ENCODE data around the gene RAB40B. TPM values are rescaled to one million over a fixed set of nuclear protein-coding genes. Genes with fewer than 3 reads are reported as not detected.

Gene RAB40B
- total and polyA plus RNA-seq, 8 donors, result 6.8 to 25.7 (median 19.5) TPM

DNA sequence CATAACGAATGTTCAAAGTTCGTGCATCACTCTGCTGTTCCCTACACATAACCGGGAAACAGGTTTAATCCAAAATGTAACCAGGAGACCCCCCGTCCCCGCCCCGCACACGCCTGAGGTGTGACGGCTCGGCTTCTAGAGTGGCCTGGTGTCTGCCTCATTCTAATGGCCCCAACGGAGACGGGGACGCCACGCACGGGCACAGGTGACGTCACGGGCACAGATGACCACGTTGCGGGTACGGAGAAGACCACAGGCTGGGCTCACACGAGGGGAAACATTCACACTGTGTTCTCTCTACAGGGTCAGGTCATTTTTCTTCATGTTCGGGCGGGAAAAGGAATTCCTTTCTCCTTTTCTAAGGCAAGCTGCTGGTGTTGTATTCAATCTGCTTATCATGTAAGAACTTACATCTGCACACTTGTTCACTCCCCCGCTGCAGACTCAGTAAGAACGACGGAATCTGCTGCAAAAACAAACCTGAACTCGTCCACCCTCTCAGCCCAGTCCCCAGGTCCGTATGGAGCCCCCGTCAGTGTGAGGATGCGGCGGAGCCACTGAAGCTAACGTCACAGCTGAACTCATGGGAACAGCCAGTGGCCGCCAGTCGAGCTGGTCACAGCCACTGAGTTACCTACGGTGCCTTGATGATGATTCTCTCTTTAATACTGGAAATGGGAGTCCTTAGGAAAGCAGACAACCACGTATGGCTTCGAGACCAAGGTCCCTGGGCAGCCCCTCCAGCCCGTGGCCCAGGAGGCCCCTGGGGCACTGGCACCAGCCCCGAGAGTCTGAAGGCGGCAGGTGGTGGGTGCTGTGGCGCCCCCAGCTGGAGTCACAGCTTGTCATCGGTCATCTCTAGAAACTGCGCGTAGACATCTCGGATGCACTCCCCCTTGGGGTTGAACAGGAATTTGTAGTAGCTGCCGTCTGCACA, 83.1 kb downstream of the RAB40B start:
- H3K27me3 ChIP-seq, result no peaks in the 10 kb centered on the region

DNA sequence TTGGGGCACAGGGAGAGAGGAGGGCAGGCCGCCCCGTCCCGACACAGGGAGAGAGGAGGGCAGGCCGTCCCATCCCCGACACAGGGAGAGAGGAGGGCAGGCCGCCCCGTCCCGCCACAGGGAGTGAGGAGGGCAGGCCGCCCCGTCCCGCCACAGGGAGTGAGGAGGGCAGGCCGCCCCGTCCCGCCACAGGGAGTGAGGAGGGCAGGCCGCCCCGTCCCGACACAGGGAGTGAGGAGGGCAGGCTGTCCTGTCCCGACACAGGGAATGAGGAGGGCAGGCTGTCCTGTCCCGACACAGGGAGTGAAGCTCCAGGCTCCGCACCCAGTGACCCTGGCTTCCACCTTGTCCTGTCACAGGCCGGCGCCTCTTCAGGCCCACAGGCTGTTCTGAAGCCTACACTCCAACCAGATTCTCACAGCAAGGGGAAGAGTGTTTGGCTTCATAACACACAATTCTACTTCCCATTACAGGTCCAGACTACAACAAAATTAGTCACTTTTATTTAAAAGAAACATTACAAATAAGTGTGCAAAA, 84.3 kb downstream of the RAB40B start:
- Histone ChIP-seq H3K4me3 (no peak overlapping the region), H3K27me3 (no peaks in the 10 kb centered on the region), H3K4me1 (no peaks in the 10 kb centered on the region), H3K36me3 (peaks cover 0 to 73% of the 10 kb centered on the region in 2 donors), H3K27ac (no peak overlapping the region), H3K9me3 (no peaks in the 10 kb centered on the region)
- TF ChIP-seq, protein P1, sequence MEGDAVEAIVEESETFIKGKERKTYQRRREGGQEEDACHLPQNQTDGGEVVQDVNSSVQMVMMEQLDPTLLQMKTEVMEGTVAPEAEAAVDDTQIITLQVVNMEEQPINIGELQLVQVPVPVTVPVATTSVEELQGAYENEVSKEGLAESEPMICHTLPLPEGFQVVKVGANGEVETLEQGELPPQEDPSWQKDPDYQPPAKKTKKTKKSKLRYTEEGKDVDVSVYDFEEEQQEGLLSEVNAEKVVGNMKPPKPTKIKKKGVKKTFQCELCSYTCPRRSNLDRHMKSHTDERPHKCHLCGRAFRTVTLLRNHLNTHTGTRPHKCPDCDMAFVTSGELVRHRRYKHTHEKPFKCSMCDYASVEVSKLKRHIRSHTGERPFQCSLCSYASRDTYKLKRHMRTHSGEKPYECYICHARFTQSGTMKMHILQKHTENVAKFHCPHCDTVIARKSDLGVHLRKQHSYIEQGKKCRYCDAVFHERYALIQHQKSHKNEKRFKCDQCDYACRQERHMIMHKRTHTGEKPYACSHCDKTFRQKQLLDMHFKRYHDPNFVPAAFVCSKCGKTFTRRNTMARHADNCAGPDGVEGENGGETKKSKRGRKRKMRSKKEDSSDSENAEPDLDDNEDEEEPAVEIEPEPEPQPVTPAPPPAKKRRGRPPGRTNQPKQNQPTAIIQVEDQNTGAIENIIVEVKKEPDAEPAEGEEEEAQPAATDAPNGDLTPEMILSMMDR (IDR thresholded peaks at IDR 0.05), result no peak
- DNase-seq, result peak in 1 of 4 donors; percentile 47
- intact Hi-C loops (cut with DNase I), result no loop called here
- ATAC-seq, result no peak

More for the DNA sequence above, 83.1 kb downstream of the RAB40B start:
- intact Hi-C loops (cut with DNase I), result no loop called here
- TF ChIP-seq, protein P1 (IDR thresholded peaks at IDR 0.05), result no peak
- no peaks in the 10 kb centered on the region for H3K9me3 ChIP-seq
- ATAC-seq (no peak), DNase-seq (peak in 1 of 4 donors; percentile 58)
- H3K27ac ChIP-seq, result no peak overlapping the region
- no peak overlapping the region for H3K4me3 ChIP-seq
- no peaks in the 10 kb centered on the region for H3K4me1 ChIP-seq
- peaks cover 0 to 74% of the 10 kb centered on the region in 2 donors for H3K36me3 ChIP-seq

DNA sequence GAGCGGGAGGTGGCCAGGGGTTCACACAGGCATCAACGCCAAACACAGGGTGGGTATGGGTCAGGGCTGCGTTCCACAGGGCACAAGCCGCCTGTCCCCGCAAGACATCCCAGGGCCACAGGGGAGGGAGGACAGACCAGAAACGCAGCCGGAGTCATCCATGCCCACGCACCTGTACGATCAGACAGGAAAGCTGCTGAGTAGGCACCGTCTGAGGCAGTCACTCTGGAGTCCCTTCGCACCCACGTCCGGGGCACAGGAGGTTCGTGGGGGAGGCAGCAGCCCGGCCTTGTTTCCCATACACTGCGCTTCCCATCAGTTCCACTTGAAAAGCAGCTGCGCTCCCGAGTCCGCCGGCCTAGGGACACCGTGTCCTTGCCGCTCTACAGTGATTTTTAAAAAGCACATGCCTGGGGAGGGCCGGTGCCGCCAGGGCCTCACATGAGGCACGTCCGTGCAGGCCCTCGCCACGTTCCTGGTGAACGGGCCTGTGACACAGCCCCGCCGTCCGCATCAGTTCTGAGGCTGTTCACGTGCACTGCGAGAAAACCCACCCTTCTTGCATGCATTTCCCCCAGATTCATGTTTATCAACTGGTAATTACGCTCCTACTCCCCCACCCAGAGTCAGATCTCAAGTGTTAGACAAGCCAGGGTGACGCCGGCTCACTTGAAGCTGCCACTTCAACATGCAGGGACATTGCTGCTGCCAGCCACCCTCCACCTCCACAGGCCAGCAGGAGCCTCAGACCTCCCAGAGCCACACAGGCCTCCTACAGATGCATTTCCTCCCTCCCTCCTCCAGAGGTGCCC, 85.0 kb downstream of the RAB40B start:
- intact Hi-C loops (cut with DNase I), result no loop called here
- DNase-seq, result peak in 1 of 4 donors; percentile 79
- Histone ChIP-seq H3K27ac (no peak overlapping the region), H3K36me3 (peaks cover 0 to 70% of the 10 kb centered on the region in 2 donors), H3K4me1 (no peaks in the 10 kb centered on the region), H3K4me3 (no peak overlapping the region), H3K9me3 (no peaks in the 10 kb centered on the region), H3K27me3 (no peaks in the 10 kb centered on the region)
- peak; percentile 73 for ATAC-seq
- TF ChIP-seq, protein P1 (IDR thresholded peaks at IDR 0.05), result no peak

DNA sequence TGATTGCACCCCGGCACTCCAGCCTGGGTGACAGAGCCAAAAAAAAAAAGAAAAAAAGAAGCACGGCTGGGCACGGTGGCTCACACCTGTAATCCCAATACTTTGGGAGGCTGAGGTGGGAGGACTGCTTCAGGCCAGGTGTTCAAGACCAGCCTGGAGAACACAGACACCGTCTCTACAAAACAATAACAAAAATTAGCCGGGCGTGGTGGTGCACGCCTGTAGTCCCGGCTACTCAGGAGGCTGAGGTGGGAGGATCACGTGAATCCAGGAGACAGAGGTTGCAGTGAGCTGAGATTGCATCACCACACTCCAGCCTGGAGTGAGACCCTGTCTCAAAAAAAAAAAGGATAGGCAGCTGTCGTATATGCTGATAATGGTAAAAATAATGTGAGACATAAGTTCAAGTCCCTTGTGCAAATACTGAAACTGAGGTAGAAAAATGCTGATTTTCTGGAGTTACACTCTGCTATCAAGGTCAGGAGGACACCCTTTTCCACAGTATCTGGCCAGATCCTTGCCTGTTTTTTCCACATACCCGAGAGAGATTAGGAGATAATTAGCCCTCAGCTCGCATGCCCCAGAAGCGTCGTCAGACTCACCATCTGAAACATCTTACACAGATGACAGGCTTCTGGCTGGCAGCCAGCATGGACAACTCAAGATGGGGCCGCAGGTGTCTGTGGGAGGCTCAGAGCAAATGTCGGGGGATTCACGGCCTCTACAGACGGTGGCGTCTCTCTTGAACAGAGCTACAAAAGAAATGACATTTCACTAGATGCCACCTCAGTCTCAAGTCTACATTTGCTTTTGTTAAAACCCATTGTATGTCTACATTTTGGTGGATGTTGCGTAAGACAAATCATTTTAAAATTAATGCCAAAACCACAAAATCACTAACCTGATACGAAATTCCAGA, 87.1 kb downstream of the RAB40B start:
- no peaks in the 10 kb centered on the region for H3K9me3 ChIP-seq
- peaks cover 0 to 50% of the 10 kb centered on the region in 2 donors for H3K36me3 ChIP-seq
- H3K27ac ChIP-seq, result no peak overlapping the region

More for the DNA sequence above, 87.1 kb downstream of the RAB40B start:
- ATAC-seq (no peak), DNase-seq (peak in 1 of 4 donors; percentile 37)
- Histone ChIP-seq H3K4me3 (no peak overlapping the region), H3K4me1 (no peaks in the 10 kb centered on the region), H3K27me3 (no peaks in the 10 kb centered on the region)
- intact Hi-C loops (cut with DNase I), result no loop called here
- TF ChIP-seq, protein P1 (IDR thresholded peaks at IDR 0.05), result no peak
